WTC11 (cell line): ENCODE results near the gene CUL9.

Experiments
- NR1H2 ChIP-seq: sonication (generic); formaldehyde crosslinking; IDR thresholded peaks from 2 replicates; pipeline ENCODE4 v1.9.0; 2021; ENCODE audit warnings: mild to moderate bottlenecking, moderate library complexity, missing genetic modification reagents
- ZNF138 ChIP-seq: sonication (generic); formaldehyde crosslinking; conservative IDR thresholded peaks from 2 replicates; pipeline ENCODE4 v1.8.1; 2022; ENCODE audit warnings: mild to moderate bottlenecking, moderate library complexity, missing genetic modification reagents
- ZNF416 ChIP-seq: fragments of 250-450 bp; sonication (Bioruptor Pico); IDR thresholded peaks from 2 replicates; pipeline ENCODE4 v1.9.0; 2021; ENCODE audit warnings: mild to moderate bottlenecking, inconsistent platforms
- TF ChIP-seq, protein P1 (sequence below): sonication (generic); formaldehyde crosslinking; IDR thresholded peaks from 2 replicates; pipeline ENCODE4 v1.8.1; 2022; ENCODE audit warnings: low read depth, missing genetic modification reagents, borderline replicate concordance
- TF ChIP-seq, protein P2 (sequence below): fragments of 200-600 bp; IDR thresholded peaks from 2 replicates; pipeline ENCODE4 v1.8.0; 2022; ENCODE audit warnings: antibody characterized with exemption
- TF ChIP-seq, protein P3 (sequence below): sonication (generic); formaldehyde crosslinking; IDR thresholded peaks from 2 replicates; pipeline ENCODE4 v1.8.1; 2022; ENCODE audit warnings: missing genetic modification reagents, borderline replicate concordance

DNA sequence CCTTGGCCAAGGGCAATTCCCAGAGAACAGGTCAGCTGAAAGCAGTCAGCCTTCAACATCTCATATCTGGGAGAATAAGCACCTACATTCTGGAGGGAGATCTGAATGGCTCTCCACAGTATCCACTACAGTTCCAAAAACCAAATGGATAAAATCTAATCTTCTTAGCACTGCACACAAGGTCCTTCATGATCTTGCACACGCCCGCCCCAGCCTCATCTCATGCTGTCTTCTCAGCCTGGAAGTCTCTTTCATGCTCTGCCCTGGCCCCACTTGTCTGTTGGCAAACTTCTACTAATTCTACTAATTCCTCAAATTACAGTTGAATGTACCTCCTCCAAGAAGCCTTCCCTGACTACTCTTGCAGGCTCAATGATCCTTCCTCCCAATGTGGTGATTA, 59.5 kb downstream of the CUL9 start:
- no peak for TF ChIP-seq ZNF138 (CRISPR knock-in tag)
- TF ChIP-seq, protein P1, sequence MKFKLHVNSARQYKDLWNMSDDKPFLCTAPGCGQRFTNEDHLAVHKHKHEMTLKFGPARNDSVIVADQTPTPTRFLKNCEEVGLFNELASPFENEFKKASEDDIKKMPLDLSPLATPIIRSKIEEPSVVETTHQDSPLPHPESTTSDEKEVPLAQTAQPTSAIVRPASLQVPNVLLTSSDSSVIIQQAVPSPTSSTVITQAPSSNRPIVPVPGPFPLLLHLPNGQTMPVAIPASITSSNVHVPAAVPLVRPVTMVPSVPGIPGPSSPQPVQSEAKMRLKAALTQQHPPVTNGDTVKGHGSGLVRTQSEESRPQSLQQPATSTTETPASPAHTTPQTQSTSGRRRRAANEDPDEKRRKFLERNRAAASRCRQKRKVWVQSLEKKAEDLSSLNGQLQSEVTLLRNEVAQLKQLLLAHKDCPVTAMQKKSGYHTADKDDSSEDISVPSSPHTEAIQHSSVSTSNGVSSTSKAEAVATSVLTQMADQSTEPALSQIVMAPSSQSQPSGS (CRISPR knock-in tag) = no peak
- TF ChIP-seq, protein P2, sequence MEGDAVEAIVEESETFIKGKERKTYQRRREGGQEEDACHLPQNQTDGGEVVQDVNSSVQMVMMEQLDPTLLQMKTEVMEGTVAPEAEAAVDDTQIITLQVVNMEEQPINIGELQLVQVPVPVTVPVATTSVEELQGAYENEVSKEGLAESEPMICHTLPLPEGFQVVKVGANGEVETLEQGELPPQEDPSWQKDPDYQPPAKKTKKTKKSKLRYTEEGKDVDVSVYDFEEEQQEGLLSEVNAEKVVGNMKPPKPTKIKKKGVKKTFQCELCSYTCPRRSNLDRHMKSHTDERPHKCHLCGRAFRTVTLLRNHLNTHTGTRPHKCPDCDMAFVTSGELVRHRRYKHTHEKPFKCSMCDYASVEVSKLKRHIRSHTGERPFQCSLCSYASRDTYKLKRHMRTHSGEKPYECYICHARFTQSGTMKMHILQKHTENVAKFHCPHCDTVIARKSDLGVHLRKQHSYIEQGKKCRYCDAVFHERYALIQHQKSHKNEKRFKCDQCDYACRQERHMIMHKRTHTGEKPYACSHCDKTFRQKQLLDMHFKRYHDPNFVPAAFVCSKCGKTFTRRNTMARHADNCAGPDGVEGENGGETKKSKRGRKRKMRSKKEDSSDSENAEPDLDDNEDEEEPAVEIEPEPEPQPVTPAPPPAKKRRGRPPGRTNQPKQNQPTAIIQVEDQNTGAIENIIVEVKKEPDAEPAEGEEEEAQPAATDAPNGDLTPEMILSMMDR = no peak
- TF ChIP-seq NR1H2 (CRISPR knock-in tag) = no peak
- TF ChIP-seq, protein P3, sequence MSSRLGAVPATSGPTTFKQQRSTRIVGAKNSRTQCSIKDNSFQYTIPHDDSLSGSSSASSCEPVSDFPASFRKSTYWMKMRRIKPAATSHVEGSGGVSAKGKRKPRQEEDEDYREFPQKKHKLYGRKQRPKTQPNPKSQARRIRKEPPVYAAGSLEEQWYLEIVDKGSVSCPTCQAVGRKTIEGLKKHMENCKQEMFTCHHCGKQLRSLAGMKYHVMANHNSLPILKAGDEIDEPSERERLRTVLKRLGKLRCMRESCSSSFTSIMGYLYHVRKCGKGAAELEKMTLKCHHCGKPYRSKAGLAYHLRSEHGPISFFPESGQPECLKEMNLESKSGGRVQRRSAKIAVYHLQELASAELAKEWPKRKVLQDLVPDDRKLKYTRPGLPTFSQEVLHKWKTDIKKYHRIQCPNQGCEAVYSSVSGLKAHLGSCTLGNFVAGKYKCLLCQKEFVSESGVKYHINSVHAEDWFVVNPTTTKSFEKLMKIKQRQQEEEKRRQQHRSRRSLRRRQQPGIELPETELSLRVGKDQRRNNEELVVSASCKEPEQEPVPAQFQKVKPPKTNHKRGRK (CRISPR knock-in tag) = no peak
- no peak for TF ChIP-seq ZNF416 (CRISPR knock-in tag)
